GM12801 (cell line): ENCODE measurements around the gene TTC5.

ENCODE experiments used
- TF ChIP-seq, protein P1 (sequence below): IDR thresholded peaks from one replicate; pipeline ENCODE4 v1.5.1; 2011; ENCODE audit warnings: control low read depth; ENCODE audit not compliant: insufficient read length; ENCODE audit errors: extremely low read depth

The TTC5 gene

DNA sequence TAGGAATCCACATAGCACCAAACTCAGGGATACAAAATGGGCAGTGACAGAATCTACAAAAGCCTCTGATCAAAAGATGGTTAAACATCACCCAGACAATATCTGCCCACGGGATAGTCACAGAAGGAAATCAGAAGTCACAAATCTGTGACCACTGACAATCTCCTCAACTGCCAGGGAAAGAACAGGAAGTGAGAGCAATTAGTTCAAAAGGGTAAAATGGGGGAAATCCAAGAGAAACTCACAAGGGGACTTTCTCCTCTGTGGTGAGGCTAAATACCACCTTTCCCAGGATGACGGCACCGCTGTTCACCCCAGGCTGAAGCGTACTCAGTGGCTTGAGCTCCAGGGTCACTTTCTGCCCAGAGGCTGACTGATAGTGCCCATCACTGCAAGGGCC lies 10.7 kb downstream of the TTC5 start:
- TF ChIP-seq, protein P1, sequence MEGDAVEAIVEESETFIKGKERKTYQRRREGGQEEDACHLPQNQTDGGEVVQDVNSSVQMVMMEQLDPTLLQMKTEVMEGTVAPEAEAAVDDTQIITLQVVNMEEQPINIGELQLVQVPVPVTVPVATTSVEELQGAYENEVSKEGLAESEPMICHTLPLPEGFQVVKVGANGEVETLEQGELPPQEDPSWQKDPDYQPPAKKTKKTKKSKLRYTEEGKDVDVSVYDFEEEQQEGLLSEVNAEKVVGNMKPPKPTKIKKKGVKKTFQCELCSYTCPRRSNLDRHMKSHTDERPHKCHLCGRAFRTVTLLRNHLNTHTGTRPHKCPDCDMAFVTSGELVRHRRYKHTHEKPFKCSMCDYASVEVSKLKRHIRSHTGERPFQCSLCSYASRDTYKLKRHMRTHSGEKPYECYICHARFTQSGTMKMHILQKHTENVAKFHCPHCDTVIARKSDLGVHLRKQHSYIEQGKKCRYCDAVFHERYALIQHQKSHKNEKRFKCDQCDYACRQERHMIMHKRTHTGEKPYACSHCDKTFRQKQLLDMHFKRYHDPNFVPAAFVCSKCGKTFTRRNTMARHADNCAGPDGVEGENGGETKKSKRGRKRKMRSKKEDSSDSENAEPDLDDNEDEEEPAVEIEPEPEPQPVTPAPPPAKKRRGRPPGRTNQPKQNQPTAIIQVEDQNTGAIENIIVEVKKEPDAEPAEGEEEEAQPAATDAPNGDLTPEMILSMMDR = no peak

DNA sequence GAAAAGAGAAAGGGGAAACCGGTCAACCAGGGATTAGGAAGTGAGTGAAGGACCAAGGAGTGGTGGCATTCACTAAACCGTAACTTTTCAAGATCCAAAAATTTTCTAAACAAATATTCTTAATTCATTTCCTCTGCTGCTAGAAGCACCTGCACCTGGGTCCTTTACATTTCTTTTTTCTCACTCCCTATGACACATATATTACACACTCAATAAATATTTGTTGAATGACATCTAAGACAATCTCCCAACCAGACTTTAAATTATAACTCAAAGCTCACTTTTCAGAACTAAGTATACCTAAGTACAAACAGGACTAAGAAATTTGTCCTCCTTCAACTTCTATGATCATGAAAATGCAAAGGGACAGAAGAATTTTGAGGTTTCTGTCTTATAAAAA lies 11.1 kb downstream of the TTC5 start:
- TF ChIP-seq, protein P1 = no peak

DNA sequence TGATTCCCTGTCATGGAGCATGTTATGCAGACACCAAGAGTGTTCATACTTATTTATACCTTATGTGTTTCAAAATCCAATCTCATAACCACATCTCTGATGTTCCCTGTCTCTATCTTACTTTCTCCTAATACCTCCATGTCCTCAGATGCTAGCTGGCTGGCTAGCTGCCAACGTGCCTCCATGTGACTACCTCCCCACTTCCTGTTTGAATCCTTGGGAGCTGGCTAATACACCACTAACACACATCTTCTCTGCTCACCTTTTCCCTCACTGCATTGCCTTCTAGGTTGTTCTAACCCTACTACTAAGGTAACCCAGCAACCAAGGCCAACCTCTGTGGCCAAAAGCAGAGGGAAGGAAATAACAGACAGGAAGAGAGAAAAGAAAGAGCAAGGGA lies 27.3 kb downstream of the TTC5 start:
- TF ChIP-seq, protein P1 = no peak

DNA sequence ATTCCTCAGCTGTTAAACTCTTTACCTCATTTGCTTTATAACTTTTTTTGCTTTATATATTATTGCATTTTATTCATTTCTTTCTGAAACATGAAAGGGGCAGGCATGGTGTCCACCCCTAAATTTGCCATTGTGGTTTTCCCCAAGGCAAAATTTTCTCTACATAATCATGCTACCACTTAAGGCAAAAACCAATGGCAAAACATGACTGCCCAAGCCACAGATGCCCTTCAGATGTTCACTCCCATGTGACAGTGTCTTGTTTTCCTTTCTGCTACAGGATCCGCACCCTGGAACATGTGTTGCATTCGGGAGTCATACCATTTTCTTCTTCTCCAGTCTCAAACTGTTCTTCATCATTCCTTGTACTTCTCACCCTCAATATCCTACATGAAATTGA lies 28.3 kb downstream of the TTC5 start:
- TF ChIP-seq, protein P1 = no peak

DNA sequence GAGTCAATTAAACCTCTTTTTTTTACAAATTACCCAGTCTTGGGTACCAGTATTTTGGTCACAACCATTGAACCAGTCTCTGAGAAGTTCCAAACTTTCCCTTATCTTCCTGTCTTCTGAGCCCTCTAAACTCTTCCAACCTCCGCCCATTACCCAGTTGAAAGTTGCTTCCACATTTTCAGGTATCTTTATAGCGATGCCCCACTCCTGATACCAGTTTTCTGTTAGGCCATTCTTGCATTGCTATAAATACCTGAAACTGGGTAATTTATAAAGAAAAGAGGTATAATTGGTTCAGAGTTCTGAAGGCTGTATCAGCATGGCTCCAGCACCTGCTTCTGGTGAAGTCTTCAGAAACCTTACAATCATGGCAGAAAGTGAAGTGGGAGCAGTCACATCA lies 31.7 kb downstream of the TTC5 start:
- TF ChIP-seq, protein P1 = no peak

DNA sequence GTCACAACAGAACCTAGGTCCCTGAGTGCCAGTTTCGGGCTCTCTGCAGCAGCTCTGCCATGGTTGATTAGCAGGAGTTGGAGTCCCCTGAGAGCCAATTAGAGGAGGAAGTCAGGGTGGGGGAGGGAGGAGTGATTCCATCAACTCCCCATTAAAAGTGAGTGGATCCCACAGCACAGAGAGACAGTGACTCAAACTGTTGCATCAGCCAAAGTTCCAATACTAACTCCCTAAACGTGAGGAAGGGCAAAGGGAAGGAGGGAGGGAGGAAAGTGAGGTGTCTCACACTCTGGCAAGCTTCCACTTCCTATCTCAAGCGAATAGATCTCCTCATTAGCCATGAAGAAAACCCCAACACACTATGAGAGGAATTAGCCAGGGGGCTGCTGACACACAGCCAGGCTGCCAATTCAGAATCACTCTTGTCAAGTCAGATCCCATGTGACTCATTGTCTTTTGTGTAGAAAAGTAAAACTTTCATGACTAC lies 43.1 kb downstream of the TTC5 start:
- TF ChIP-seq, protein P1 = no peak

DNA sequence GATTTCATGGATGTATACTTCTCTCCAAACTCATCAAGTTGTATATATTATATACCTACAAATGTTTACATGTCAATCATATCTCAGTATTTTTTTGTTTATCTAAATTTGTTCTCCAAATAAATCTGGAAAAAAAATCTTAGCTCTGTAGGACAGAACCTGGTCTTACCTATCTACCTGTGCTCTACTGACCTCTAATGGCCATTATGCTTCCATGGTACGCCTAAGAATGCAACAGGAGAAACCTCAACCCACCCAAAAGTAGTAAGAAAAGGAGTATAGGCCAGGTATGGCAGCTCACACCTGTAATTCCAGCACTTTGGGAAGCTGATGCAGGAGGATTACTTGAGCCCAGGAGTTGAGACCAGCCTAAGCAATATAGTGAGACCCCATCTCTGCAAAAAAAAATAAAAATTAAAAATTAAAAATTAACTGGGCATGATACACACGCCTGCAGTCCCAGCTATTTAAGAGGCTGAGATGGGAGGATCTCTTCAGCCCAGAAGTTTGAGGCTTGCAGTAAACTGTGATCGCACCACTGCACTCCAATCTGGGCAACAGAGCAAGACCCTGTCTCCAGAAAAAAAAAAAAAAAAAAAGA lies 58.0 kb downstream of the TTC5 start:
- TF ChIP-seq, protein P1 = no peak
